Retinal pigment epithelial cell (primary cell): ENCODE data around the gene HGF.

ENCODE experiments used
- DNase-seq: peaks from one replicate; pipeline ENCODE4 v3.0.0-alpha.2; 2010; ENCODE audit warnings: low read depth
- H3K4me3 ChIP-seq: 2 replicates; pipeline ENCODE4 v1.5.1; 2011; ENCODE audit warnings: mild to moderate bottlenecking, low read length, control low read depth, moderate library complexity
- CTCF ChIP-seq: conservative IDR thresholded peaks from 2 replicates; pipeline ENCODE4 v1.5.1; 2011; ENCODE audit warnings: low read depth, low read length, control low read depth, inconsistent platforms

HGF gene

GRCh38 chr7:81691199-81691821 lies 78.5 kb downstream of the HGF start:
- DNase-seq = no peak
- TF ChIP-seq CTCF = no peak
- H3K4me3 ChIP-seq = no peak overlapping the region

GRCh38 chr7:81690688-81691087 lies 79.2 kb downstream of the HGF start:
- no peak for TF ChIP-seq CTCF
- no peak overlapping the region for H3K4me3 ChIP-seq
- no peak for DNase-seq

- DNase-seq = no peak
- no peak for TF ChIP-seq CTCF
These were observed 79.6 kb downstream of the HGF start for GRCh38 chr7:81690251-81690650.

GRCh38 chr7:81688622-81689411 lies 81.0 kb downstream of the HGF start:
- no peak for DNase-seq
- no peak overlapping the region for H3K4me3 ChIP-seq
- no peak for TF ChIP-seq CTCF

More at GRCh38 chr7:81690251-81690650, 79.6 kb downstream of the HGF start:
- H3K4me3 ChIP-seq = no peak overlapping the region

- no peak for DNase-seq
- no peak for TF ChIP-seq CTCF
- no peak overlapping the region for H3K4me3 ChIP-seq
These were observed 82.8 kb downstream of the HGF start for GRCh38 chr7:81687062-81687461.

- DNase-seq = no peak
- no peak for TF ChIP-seq CTCF
- no peak overlapping the region for H3K4me3 ChIP-seq
These were observed 84.5 kb downstream of the HGF start for GRCh38 chr7:81685270-81685868.
